Mesodermal cell (in vitro differentiated cells): ENCODE data around the gene KRTAP15-1.

Experiments
- H3K27ac ChIP-seq: 2 replicates; pipeline ENCODE4 v1.7.0; 2013; ENCODE audit warnings: mild to moderate bottlenecking, low read depth, low read length, moderate library complexity; ENCODE audit not compliant: severe bottlenecking
- H3K36me3 ChIP-seq: 2 replicates; pipeline ENCODE4 v1.7.1; 2013; ENCODE audit warnings: mild to moderate bottlenecking, low read length, moderate library complexity; ENCODE audit not compliant: control insufficient read depth, insufficient read depth
- H3K4me1 ChIP-seq: one replicate; pipeline ENCODE4 v1.7.1; 2013; ENCODE audit warnings: mild to moderate bottlenecking, low read length; ENCODE audit not compliant: insufficient read depth, control insufficient read depth, poor library complexity, severe bottlenecking
- H3K4me3 ChIP-seq: 2 replicates; pipeline ENCODE4 v1.7.0; 2013; ENCODE audit warnings: low read length, control low read depth, mild to moderate bottlenecking; ENCODE audit not compliant: insufficient read depth, poor library complexity, severe bottlenecking; ENCODE audit errors: extremely low read depth
- H3K9me3 ChIP-seq: 2 replicates; pipeline ENCODE4 v1.7.1; 2013; ENCODE audit warnings: mild to moderate bottlenecking, low read length, moderate library complexity; ENCODE audit not compliant: control insufficient read depth
- WGBS, 2 experiments: methylation state at CpG; one replicate each; pipeline ENCODE4 v1.1.5; 2013; ENCODE audit warnings: missing lambda C conversion rate in 2 of 2; ENCODE audit not compliant: insufficient coverage in 2 of 2; 5-methylcytosine and 5-hydroxymethylcytosine counted together

The KRTAP15-1 gene

GRCh38 chr21:30443226-30443625 lies 3.2 kb downstream of the KRTAP15-1 start:
- H3K36me3 ChIP-seq: no peaks in the 10 kb centered on the region
- no peaks in the 10 kb centered on the region for H3K4me1 ChIP-seq
- H3K4me3 ChIP-seq: no peak overlapping the region
- H3K27ac ChIP-seq: no peak overlapping the region
- H3K9me3 ChIP-seq: no peaks in the 10 kb centered on the region

- H3K27ac ChIP-seq: no peak overlapping the region
- no peaks in the 10 kb centered on the region for H3K9me3 ChIP-seq
- H3K36me3 ChIP-seq: no peaks in the 10 kb centered on the region
- H3K4me1 ChIP-seq: no peaks in the 10 kb centered on the region
- 64% methylated on average over 1 of the region's 1 CpG; no CpG with 5 or more reads in 1 of the 2 experiments for WGBS, 2 experiments
- H3K4me3 ChIP-seq: no peak overlapping the region
These were observed 4.1 kb downstream of the KRTAP15-1 start for GRCh38 chr21:30444204-30444603.

- no peaks in the 10 kb centered on the region for H3K36me3 ChIP-seq
- H3K4me1 ChIP-seq: no peaks in the 10 kb centered on the region
- WGBS, 2 experiments: 75 to 81% methylated on average over 3 of the region's 4 CpGs
- no peaks in the 10 kb centered on the region for H3K9me3 ChIP-seq
- H3K4me3 ChIP-seq: no peak overlapping the region
- no peak overlapping the region for H3K27ac ChIP-seq
These were observed 7.0 kb downstream of the KRTAP15-1 start for GRCh38 chr21:30447056-30447455.

- no CpG with 5 or more reads among the region's 3 CpGs for WGBS, 2 experiments
- Histone ChIP-seq H3K9me3 (no peaks in the 10 kb centered on the region), H3K4me3 (no peak overlapping the region), H3K36me3 (no peaks in the 10 kb centered on the region), H3K4me1 (no peaks in the 10 kb centered on the region), H3K27ac (no peak overlapping the region)
These were observed 8.4 kb downstream of the KRTAP15-1 start for GRCh38 chr21:30448514-30448913.

GRCh38 chr21:30463713-30464112 lies 23.6 kb downstream of the KRTAP15-1 start:
- H3K9me3 ChIP-seq: no peaks in the 10 kb centered on the region
- no CpG with 5 or more reads among the region's 3 CpGs for WGBS, 2 experiments
- no peak overlapping the region for H3K4me3 ChIP-seq
- no peaks in the 10 kb centered on the region for H3K4me1 ChIP-seq
- H3K36me3 ChIP-seq: no peaks in the 10 kb centered on the region
- no peak overlapping the region for H3K27ac ChIP-seq

- H3K4me1 ChIP-seq: no peaks in the 10 kb centered on the region
- no peak overlapping the region for H3K4me3 ChIP-seq
- H3K36me3 ChIP-seq: no peaks in the 10 kb centered on the region
- WGBS, 2 experiments: no CpG with 5 or more reads among the region's 6 CpGs
- no peak overlapping the region for H3K27ac ChIP-seq
- H3K9me3 ChIP-seq: no peaks in the 10 kb centered on the region
These were observed 29.0 kb downstream of the KRTAP15-1 start for GRCh38 chr21:30468900-30469714.

GRCh38 chr21:30478004-30478403 lies 37.9 kb downstream of the KRTAP15-1 start:
- Histone ChIP-seq H3K9me3 (no peaks in the 10 kb centered on the region), H3K4me1 (no peaks in the 10 kb centered on the region), H3K27ac (no peak overlapping the region), H3K36me3 (no peaks in the 10 kb centered on the region), H3K4me3 (no peak overlapping the region)
- 57 to 68% methylated on average over 3 of the region's 3 CpGs for WGBS, 2 experiments

GRCh38 chr21:30479259-30479658 lies 39.2 kb downstream of the KRTAP15-1 start:
- no peak overlapping the region for H3K4me3 ChIP-seq
- no peaks in the 10 kb centered on the region for H3K4me1 ChIP-seq
- H3K27ac ChIP-seq: no peak overlapping the region
- H3K9me3 ChIP-seq: no peaks in the 10 kb centered on the region
- H3K36me3 ChIP-seq: no peaks in the 10 kb centered on the region
- WGBS, 2 experiments: 100% methylated on average over 2 to 3 of the region's 4 CpGs

GRCh38 chr21:30480145-30480544 lies 40.1 kb downstream of the KRTAP15-1 start, which contains the start of gene KRTAP19-1:
KRTAP19-1 (minus strand) TSS chr21:30480367; CDS start chr21:30480317, 50 bp downstream.
- WGBS, 2 experiments: 88 to 89% methylated on average over 6 to 7 of the region's 7 CpGs
- no peaks in the 10 kb centered on the region for H3K9me3 ChIP-seq
- no peaks in the 10 kb centered on the region for H3K4me1 ChIP-seq
- H3K27ac ChIP-seq: no peak within 1 kb of the TSS
- no peak within 1 kb of the TSS for H3K4me3 ChIP-seq
- H3K36me3 ChIP-seq: no peaks in the 10 kb centered on the region

GRCh38 chr21:30482130-30482529 lies 42.1 kb downstream of the KRTAP15-1 start:
- H3K27ac ChIP-seq: no peak overlapping the region
- no peaks in the 10 kb centered on the region for H3K4me1 ChIP-seq
- no peaks in the 10 kb centered on the region for H3K36me3 ChIP-seq
- WGBS, 2 experiments: 50 to 100% methylated on average over 1 of the region's 2 CpGs
- H3K4me3 ChIP-seq: no peak overlapping the region
- H3K9me3 ChIP-seq: peaks cover 15% of the 10 kb centered on the region

- Histone ChIP-seq H3K4me3 (no peak overlapping the region), H3K27ac (no peak overlapping the region), H3K36me3 (no peaks in the 10 kb centered on the region), H3K9me3 (peaks cover 17% of the 10 kb centered on the region), H3K4me1 (no peaks in the 10 kb centered on the region)
- WGBS, 2 experiments: 14 to 80% methylated on average over 1 to 2 of the region's 2 CpGs
These were observed 46.1 kb downstream of the KRTAP15-1 start for GRCh38 chr21:30486180-30486579.
